Endothelial cell of umbilical vein (primary cell): Measurements from ENCODE around the gene DLG5. TPM values are rescaled to one million over a fixed set of nuclear protein-coding genes. Genes with fewer than 3 reads are reported as not detected.

Experiments used
- BruUV-seq: library from RNA; stranded (reverse); fragments of 400-500 nt; replicated peaks from 2 replicates; lab custom pipeline; 2021; lab: Mats Ljungman, UMichigan
- CTCF ChIA-PET: fragments of 300-600, 350-600 bp; sonication (Branson Sonifier 250); formaldehyde crosslinking; loops from one replicate; lab custom pipeline; 2021; ENCODE audit warnings: antibody characterized with exemption, inconsistent platforms; lab: Charles Lee
- POLR2A ChIA-PET: fragments of 300-600, 350-600 bp; sonication (Branson Sonifier 250); formaldehyde crosslinking; loops from one replicate; lab custom pipeline; 2021; ENCODE audit warnings: antibody characterized with exemption, inconsistent platforms; lab: Charles Lee
- DNase-seq: peaks from one replicate; pipeline ENCODE4 v3.0.0-alpha.2; 2011; ENCODE audit warnings: low read depth, low spot score
- FAIRE-seq: peaks from 2 replicates; lab custom pipeline; 2011; peaks lifted over from hg19 to GRCh38; lab: Jason Lieb, UNC
- H2AFZ ChIP-seq: 2 replicates; pipeline ENCODE4 v1.6.0; 2012; ENCODE audit warnings: low read depth, low read length, control low read depth, inconsistent platforms
- H3K27ac ChIP-seq: 2 replicates; pipeline ENCODE4 v1.5.1; 2011; ENCODE audit warnings: low read depth, mild to moderate bottlenecking, control low read depth, low read length, moderate library complexity; ENCODE audit not compliant: insufficient read depth
- H3K27me3 ChIP-seq, 2 experiments: 2 replicates each; pipeline versions ENCODE4 v1.6.0 to v1.6.1; 2011; ENCODE audit warnings: low read length in 2 of 2, mixed read lengths in 1 of 2; ENCODE audit not compliant: control insufficient read depth in 2 of 2, insufficient read depth in 2 of 2
- H3K36me3 ChIP-seq, 2 experiments: 2 replicates in 1 of 2; 3 replicates in 1 of 2; pipeline ENCODE4 v1.5.1; 2011; ENCODE audit warnings: low read length in 2 of 2, mild to moderate bottlenecking in 1 of 2, moderate library complexity in 1 of 2; ENCODE audit not compliant: control insufficient read depth in 2 of 2, insufficient read depth in 2 of 2; ENCODE audit errors: extremely low read depth in 1 of 2
- H3K4me1 ChIP-seq: 3 replicates; pipeline ENCODE4 v1.5.1; 2011; ENCODE audit warnings: mild to moderate bottlenecking, low read length; ENCODE audit not compliant: control insufficient read depth, insufficient read depth; ENCODE audit errors: extremely low read depth
- H3K4me2 ChIP-seq: 2 replicates; pipeline ENCODE4 v1.6.1; 2011; ENCODE audit warnings: low read length, control low read depth, mixed read lengths; ENCODE audit not compliant: insufficient read depth
- H3K4me3 ChIP-seq, 3 experiments: fragments of 200-600 bp in 1 of 3; sonication (generic), shearing (Covaris generic) in 1 of 3; replicated peaks in 1 of 3; 2 replicates each; pipeline ENCODE4 v1.5.1; 2011 to 2016; ENCODE audit warnings: control low read depth in 3 of 3, low read length in 3 of 3, mild to moderate bottlenecking in 2 of 3, inconsistent platforms in 1 of 3, low read depth in 1 of 3, moderate library complexity in 1 of 3; ENCODE audit not compliant: insufficient read depth in 1 of 3
- H3K79me2 ChIP-seq: 2 replicates; pipeline ENCODE4 v1.6.0; 2012; ENCODE audit warnings: low read length, inconsistent platforms; ENCODE audit not compliant: control insufficient read depth, insufficient read depth
- H3K9ac ChIP-seq: replicated peaks from 2 replicates; pipeline ENCODE3; 2011; ENCODE audit warnings: low read length, control low read depth; ENCODE audit not compliant: insufficient read depth; ENCODE audit errors: extremely low read depth
- H3K9me1 ChIP-seq: replicated peaks from 3 replicates; pipeline ENCODE4 v1.6.0; 2011; ENCODE audit warnings: mild to moderate bottlenecking, low read length; ENCODE audit not compliant: control insufficient read depth, insufficient read depth; ENCODE audit errors: extremely low read depth
- H3K9me3 ChIP-seq: replicated peaks from 2 replicates; pipeline ENCODE4 v1.5.1; 2012; ENCODE audit warnings: low read length, inconsistent platforms; ENCODE audit not compliant: control insufficient read depth, insufficient read depth
- H4K20me1 ChIP-seq: replicated peaks from 2 replicates; pipeline ENCODE3; 2011; ENCODE audit warnings: mild to moderate bottlenecking, low read length; ENCODE audit not compliant: control insufficient read depth, insufficient read depth; ENCODE audit errors: extremely low read depth
- CTCF ChIP-seq, 2 donors: IDR thresholded peaks; 1 replicate in 1 of 2; 2 replicates in 1 of 2; pipeline ENCODE4 v1.5.1; 2011; ENCODE audit warnings: low read length in 2 of 2, mild to moderate bottlenecking in 2 of 2, moderate library complexity in 2 of 2, control low read depth in 1 of 2, inconsistent platforms in 1 of 2, low read depth in 1 of 2; ENCODE audit not compliant: insufficient read depth in 1 of 2; ENCODE audit errors: extremely low read depth in 1 of 2
- EZH2 ChIP-seq: IDR thresholded peaks from 2 replicates; pipeline ENCODE4 v1.6.1; 2012; ENCODE audit warnings: borderline replicate concordance, low read depth, mild to moderate bottlenecking, moderate library complexity, low read length, inconsistent platforms; ENCODE audit not compliant: severe bottlenecking
- FOS ChIP-seq: IDR thresholded peaks from 2 replicates; pipeline ENCODE4 v1.6.1; 2011; ENCODE audit warnings: mild to moderate bottlenecking, low read length, moderate library complexity, borderline replicate concordance; ENCODE audit not compliant: insufficient read depth
- GATA2 ChIP-seq: IDR thresholded peaks from 2 replicates; pipeline ENCODE4 v1.7.0; 2011; ENCODE audit warnings: low read depth, mild to moderate bottlenecking, moderate library complexity, mixed read lengths, low read length; ENCODE audit not compliant: insufficient read length, insufficient read depth
- JUN ChIP-seq: IDR thresholded peaks from 2 replicates; pipeline ENCODE4 v1.6.1; 2011; ENCODE audit warnings: borderline replicate concordance, low read depth; ENCODE audit not compliant: insufficient read length, insufficient read depth
- MAX ChIP-seq: IDR thresholded peaks from 2 replicates; pipeline ENCODE4 v1.6.1; 2011; ENCODE audit not compliant: insufficient read depth, insufficient read length
- MYC ChIP-seq: IDR thresholded peaks from one replicate; pipeline ENCODE4 v1.6.1; 2011; ENCODE audit warnings: mild to moderate bottlenecking, low read depth, low read length
- POLR2A ChIP-seq: IDR thresholded peaks from 2 replicates; pipeline ENCODE4 v1.6.1; 2012; ENCODE audit warnings: low read depth, mild to moderate bottlenecking, control low read depth, low read length
- POLR2AphosphoS5 ChIP-seq: IDR thresholded peaks from 2 replicates; pipeline ENCODE4 v1.6.1; 2012; ENCODE audit warnings: low read depth, mild to moderate bottlenecking, control low read depth, low read length, moderate library complexity; ENCODE audit not compliant: insufficient read depth
- dilution Hi-C: fragments of 300-500 bp; cut with MboI; formaldehyde crosslinking; loops from one replicate; pipeline ENCODE4 v1.15.0; 2019; ENCODE audit warnings: low sequenced_read_pairs; ENCODE audit not compliant: extremely low pct_ligation_motif_present
- intact Hi-C: fragments of 100-400 bp; cut with micrococcal nuclease; formaldehyde crosslinking; loops from one replicate; pipeline ENCODE4 v1.10.0; 2022
- polyA plus RNA-seq, 4 experiments: library from polyadenylated mRNA; depleted of rRNA in 3 of 4; stranded (reverse) in 3 of 4; unstranded in 1 of 4; fragments of >200 nt; gene quantifications; 2 replicates each; pipeline versions ENCODE4 v1.2.1 to v1.2.3, GENCODE V29; 2011 to 2012; ENCODE audit warnings: missing spikeins in 1 of 4
- total RNA-seq: library from RNA; stranded (reverse); gene quantifications from 2 replicates; pipeline ENCODE4 v1.2.3, GENCODE V29; 2021

DLG5 gene
- total and polyA plus RNA-seq, 2 donors (not counting 3 experiments of a cell fraction or from before 2014, with no cell fraction given): 12.3 to 24.9 TPM

- DNase-seq: no peak
- H3K4me1 ChIP-seq: peaks cover 9% of the 10 kb centered on the region
- POLR2A ChIA-PET: no interaction called here
- BruUV-seq: no TSS peak
- H3K27ac ChIP-seq: no peak overlapping the region
- H3K4me3 ChIP-seq: no peak overlapping the region
- TF ChIP-seq JUN: no peak
- no peak for TF ChIP-seq FOS
- TF ChIP-seq MAX: no peak
- TF ChIP-seq GATA2: no peak
- intact Hi-C loops (no loop called here), dilution Hi-C loops (no loop called here)
- CTCF ChIA-PET: no interaction called here
- no peaks in the 10 kb centered on the region for H4K20me1 ChIP-seq
- H2AFZ ChIP-seq: no peak overlapping the region
- no peak overlapping the region for H3K9ac ChIP-seq
- H3K9me3 ChIP-seq: no peaks in the 10 kb centered on the region
- no peak for FAIRE-seq
- H3K36me3 ChIP-seq: no peaks in the 10 kb centered on the region
- H3K9me1 ChIP-seq: no peaks in the 10 kb centered on the region
- H3K27me3 ChIP-seq: no peaks in the 10 kb centered on the region
- no peak overlapping the region for H3K4me2 ChIP-seq
- peaks cover 8% of the 10 kb centered on the region for H3K79me2 ChIP-seq
These were observed 14.0 kb downstream of the DLG5 start for GRCh38 chr10:77912576-77912975.

GRCh38 chr10:77911535-77912123 is 14.9 kb downstream of the DLG5 start:
- no peaks in the 10 kb centered on the region for H3K9me1 ChIP-seq
- no peak for DNase-seq
- H3K9ac ChIP-seq: no peak overlapping the region
- TF ChIP-seq FOS (no peak), CTCF (IDR thresholded peaks at IDR 0.05; ENCODE audit: extremely low read depth in 1 of 2, insufficient read depth in 1 of 2, low read depth in 1 of 2, low read length in 2 of 2) (no peak), POLR2AphosphoS5 (no peak), MYC (no peak), MAX (no peak), JUN (no peak), EZH2 (no peak), POLR2A (no peak), GATA2 (no peak)
- H3K9me3 ChIP-seq: no peaks in the 10 kb centered on the region
- dilution Hi-C loops (no loop called here), intact Hi-C loops (no loop called here)
- H3K4me2 ChIP-seq: no peak overlapping the region
- no peak overlapping the region for H3K4me3 ChIP-seq
- no peak overlapping the region for H2AFZ ChIP-seq
- FAIRE-seq: no peak
- H3K27me3 ChIP-seq: no peaks in the 10 kb centered on the region
- H3K4me1 ChIP-seq: peaks cover 9% of the 10 kb centered on the region
- no peaks in the 10 kb centered on the region for H4K20me1 ChIP-seq
- CTCF ChIA-PET: interaction anchor here (0.7 to 1.1 kb wide), 3 partner anchors 8 to 52 kb away, joined by 3 to 5 read pairs (median 3); no protein-coding TSS in a partner anchor
- no TSS peak for BruUV-seq
- peaks cover 8% of the 10 kb centered on the region for H3K79me2 ChIP-seq
- no peak overlapping the region for H3K27ac ChIP-seq
- H3K36me3 ChIP-seq: no peaks in the 10 kb centered on the region
- POLR2A ChIA-PET: no interaction called here
